Right cardiac atrium (tissue), 5 donors: ENCODE results near the gene MAN1C1. TPM values are rescaled to one million over a fixed set of nuclear protein-coding genes. Genes with fewer than 3 reads are reported as not detected.

ENCODE experiments used
- ATAC-seq, 2 donors: fragments of 200-7000 bp; cut with Tn5 transposase; one replicate each; pipeline versions ENCODE4 v1.8.0 to v1.9.1; 2020; ENCODE audit warnings: moderate library complexity in 2 of 2, mild to moderate bottlenecking in 1 of 2
- DNase-seq, 3 donors: peaks; one replicate each; pipeline ENCODE4 v3.0.0-alpha.2; 2020
- H3K27ac ChIP-seq: one replicate; pipeline ENCODE4 v1.5.1; 2013; ENCODE audit warnings: mild to moderate bottlenecking, low read length, control low read depth, moderate library complexity
- H3K27me3 ChIP-seq: one replicate; pipeline ENCODE4 v1.6.1; 2013; ENCODE audit not compliant: control insufficient read depth, insufficient read depth
- H3K4me1 ChIP-seq: one replicate; pipeline ENCODE4 v1.6.1; 2013; ENCODE audit warnings: low read length; ENCODE audit not compliant: control insufficient read depth, insufficient read depth
- H3K4me3 ChIP-seq: one replicate; pipeline ENCODE4 v1.5.1; 2013; ENCODE audit warnings: low read length, control low read depth
- H3K9me3 ChIP-seq: one replicate; pipeline ENCODE4 v1.6.1; 2013; ENCODE audit warnings: low read length; ENCODE audit not compliant: control insufficient read depth
- WGBS: extraction: QIAGEN DNeasy Blood & Tissue Kit; methylation state at CpG from one replicate; pipeline ENCODE4 v1.1.7; 2013; 5-methylcytosine and 5-hydroxymethylcytosine counted together
- intact Hi-C, 4 donors: fragments of 100-400 bp; cut with DNase I; formaldehyde crosslinking; loops; one replicate each; pipeline versions ENCODE4 v1.11.0 to v1.14.0; 2022 to 2023
- polyA plus RNA-seq: library from polyadenylated mRNA; stranded (reverse); fragments of 200-250 nt; gene quantifications from one replicate; pipeline ENCODE4 v1.2.3, GENCODE V29; 2013
- total RNA-seq, 4 donors: library from RNA; stranded (reverse); fragmentation: NEBNext Ultra II Directional; extraction: Animal tissue kit (Norgen Biotek cat#: 25700); gene quantifications; one replicate each; pipeline ENCODE4 v1.2.1, GENCODE V29; 2021
- donor health status: healthy with polysubstance abuse.
- donor health status: DM: no; HTN: yes; CAD: no.
- donor health status: DM: no; HTN: no; CAD: no.
- donor health status: DM: no; HTN: yes; CAD: no; lungs with severe emphysema.
- donor health status: DM: yes; HTN: yes; CAD: no.

Gene MAN1C1
- total and polyA plus RNA-seq, 5 donors = 9.1 to 15.7 (median 11.7) TPM

DNA sequence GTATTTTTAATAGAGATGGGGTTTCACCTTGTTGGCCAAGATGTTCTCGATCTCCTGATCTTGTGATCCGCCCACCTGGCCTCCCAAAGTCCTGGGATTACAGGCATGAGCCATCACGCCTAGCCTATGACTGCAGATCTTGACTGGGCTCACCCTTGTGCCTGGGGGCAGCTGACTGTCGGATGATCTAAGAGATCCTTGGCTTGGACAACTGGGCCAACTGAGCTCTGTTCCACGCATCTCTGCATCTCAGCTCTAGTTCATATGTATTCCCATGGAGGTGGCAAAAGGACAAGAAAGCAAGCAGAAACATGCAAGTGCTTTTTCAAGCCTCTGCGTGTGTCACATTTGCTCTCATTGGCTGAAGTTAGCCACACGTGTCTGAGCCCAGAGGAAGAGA, 107.6 kb downstream of the MAN1C1 start:
- H3K9me3 ChIP-seq = no peaks in the 10 kb centered on the region
- H3K27me3 ChIP-seq = no peaks in the 10 kb centered on the region
- intact Hi-C loops = no loop called here
- peak in 1 of 3 donors; percentile 26 for DNase-seq
- H3K4me1 ChIP-seq = peaks cover 15% of the 10 kb centered on the region
- no peak overlapping the region for H3K4me3 ChIP-seq
- no peak for ATAC-seq
- H3K27ac ChIP-seq = no peak overlapping the region
- WGBS = 91% methylated on average over 7 of the region's 7 CpGs

GRCh38 chr1:25724966-25725365, 108.4 kb downstream of the MAN1C1 start:
- intact Hi-C loops = no loop called here
- H3K4me1 ChIP-seq = peaks cover 15% of the 10 kb centered on the region
- 95% methylated on average over 2 of the region's 2 CpGs for WGBS
- H3K27me3 ChIP-seq = no peaks in the 10 kb centered on the region
- no peaks in the 10 kb centered on the region for H3K9me3 ChIP-seq
- DNase-seq = no peak
- no peak overlapping the region for H3K27ac ChIP-seq
- no peak overlapping the region for H3K4me3 ChIP-seq
- no peak for ATAC-seq

- intact Hi-C loops = no loop called here
- H3K4me3 ChIP-seq = no peak overlapping the region
- H3K4me1 ChIP-seq = peaks cover 15% of the 10 kb centered on the region
- no peaks in the 10 kb centered on the region for H3K27me3 ChIP-seq
- DNase-seq (peak in 1 of 3 donors; percentile 3), ATAC-seq (no peak)
- H3K27ac ChIP-seq = no peak overlapping the region
- H3K9me3 ChIP-seq = no peaks in the 10 kb centered on the region
- WGBS = 96% methylated on average over 8 of the region's 8 CpGs
Measured at GRCh38 chr1:25725482-25725881, 108.9 kb downstream of the MAN1C1 start.

DNA sequence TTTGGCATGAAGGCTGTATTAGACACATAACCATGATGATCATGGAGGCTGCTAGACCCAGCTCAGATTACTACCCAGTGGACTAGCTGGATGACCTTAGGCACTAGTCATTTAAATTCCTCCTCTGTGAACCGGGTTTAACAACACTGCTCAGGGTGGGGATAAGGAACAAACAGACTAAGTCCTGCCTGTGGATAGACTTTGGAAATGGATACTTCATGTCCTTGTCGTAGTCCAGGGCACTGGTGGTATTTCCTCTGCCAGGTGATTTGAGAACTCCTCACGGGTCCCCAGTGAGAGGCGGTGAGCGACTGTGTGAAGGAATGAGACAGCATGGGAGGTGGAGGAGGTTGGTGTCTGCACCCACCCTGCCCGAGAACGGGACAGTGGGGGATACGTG, 110.5 kb downstream of the MAN1C1 start:
- peak; percentile 5 to 19 for ATAC-seq
- no peak for DNase-seq
- Histone ChIP-seq H3K4me3 (no peak overlapping the region), H3K9me3 (no peaks in the 10 kb centered on the region), H3K27me3 (no peaks in the 10 kb centered on the region), H3K27ac (no peak overlapping the region), H3K4me1 (peaks cover 15% of the 10 kb centered on the region)
- intact Hi-C loops = no loop called here
- WGBS = 56% methylated on average over 8 of the region's 8 CpGs

GRCh38 chr1:25727635-25728286, 111.2 kb downstream of the MAN1C1 start:
- peaks cover 15% of the 10 kb centered on the region for H3K4me1 ChIP-seq
- H3K9me3 ChIP-seq = no peaks in the 10 kb centered on the region
- H3K27ac ChIP-seq = peak overlapping the region; percentile 11
- no peaks in the 10 kb centered on the region for H3K27me3 ChIP-seq
- ATAC-seq = peak; percentile 87 to 89
- WGBS = 17% methylated on average over 12 of the region's 12 CpGs
- intact Hi-C loops = no loop called here
- peak; percentile 77 to 93 (median 88) for DNase-seq
- H3K4me3 ChIP-seq = no peak overlapping the region

GRCh38 chr1:25728301-25728935, 111.8 kb downstream of the MAN1C1 start:
- peaks cover 15% of the 10 kb centered on the region for H3K4me1 ChIP-seq
- WGBS = 70% methylated on average over 11 of the region's 11 CpGs
- H3K9me3 ChIP-seq = no peaks in the 10 kb centered on the region
- ATAC-seq (no peak), DNase-seq (peak in 1 of 3 donors; percentile 20)
- no peaks in the 10 kb centered on the region for H3K27me3 ChIP-seq
- intact Hi-C loops = no loop called here
- H3K27ac ChIP-seq = peak overlapping the region; percentile 11
- no peak overlapping the region for H3K4me3 ChIP-seq

- intact Hi-C loops = no loop called here
- no peaks in the 10 kb centered on the region for H3K9me3 ChIP-seq
- peak in 1 of 3 donors; percentile 26 for DNase-seq
- WGBS = 98% methylated on average over 4 of the region's 4 CpGs
- no peak for ATAC-seq
- H3K27me3 ChIP-seq = no peaks in the 10 kb centered on the region
- peaks cover 15% of the 10 kb centered on the region for H3K4me1 ChIP-seq
- no peak overlapping the region for H3K27ac ChIP-seq
- H3K4me3 ChIP-seq = no peak overlapping the region
Measured at GRCh38 chr1:25729045-25729444, 112.5 kb downstream of the MAN1C1 start.

DNA sequence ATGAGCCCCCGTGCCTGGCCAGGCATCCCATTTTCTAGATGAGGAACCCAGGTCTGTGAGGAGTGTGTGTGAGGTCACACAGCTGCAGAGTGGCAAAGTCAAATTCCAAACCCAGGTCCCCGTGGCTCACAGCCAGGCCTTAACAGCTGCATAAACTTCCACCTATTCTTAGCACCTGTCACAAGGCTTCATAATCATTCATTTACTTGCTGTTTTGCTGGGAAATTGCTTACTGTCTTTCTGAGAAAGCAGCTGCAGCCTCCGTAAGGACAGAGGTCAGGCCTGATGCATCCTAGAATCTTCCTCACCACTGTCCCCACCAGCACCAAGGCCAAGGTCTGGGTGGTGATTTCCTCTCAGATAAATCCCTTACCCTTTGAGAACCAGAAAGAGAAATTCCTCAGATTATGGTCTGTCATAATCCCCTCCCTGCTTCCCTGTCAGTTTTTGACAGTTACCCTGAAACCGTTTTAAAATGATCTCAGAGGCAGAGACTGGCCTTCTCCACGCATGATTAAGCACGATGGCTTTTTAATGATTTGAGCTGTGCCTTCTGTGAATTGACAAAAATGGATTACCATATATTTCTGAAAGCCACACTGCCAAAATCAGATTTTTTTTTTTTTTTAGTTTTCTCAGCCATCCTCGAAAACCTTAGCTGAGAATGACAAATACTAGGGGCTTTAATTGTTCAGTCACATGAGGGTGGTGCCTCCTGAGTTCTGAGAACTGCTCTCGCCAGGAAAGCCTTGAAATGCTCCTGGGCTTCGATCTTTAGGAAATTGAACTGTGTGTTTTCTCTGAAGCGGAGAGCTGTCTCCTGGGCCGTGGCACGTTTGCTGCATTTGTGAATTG, 113.4 kb downstream of the MAN1C1 start:
- intact Hi-C loops = no loop called here
- H3K4me1 ChIP-seq = peaks cover 15% of the 10 kb centered on the region
- no peaks in the 10 kb centered on the region for H3K9me3 ChIP-seq
- no peaks in the 10 kb centered on the region for H3K27me3 ChIP-seq
- peak in 1 of 3 donors; percentile 10 for DNase-seq
- H3K27ac ChIP-seq = no peak overlapping the region
- no peak for ATAC-seq
- 69% methylated on average over 12 of the region's 12 CpGs for WGBS
- no peak overlapping the region for H3K4me3 ChIP-seq

GRCh38 chr1:25731148-25731547, 114.6 kb downstream of the MAN1C1 start:
- intact Hi-C loops = no loop called here
- Histone ChIP-seq H3K27me3 (no peaks in the 10 kb centered on the region), H3K9me3 (no peaks in the 10 kb centered on the region), H3K4me1 (peaks cover 20% of the 10 kb centered on the region), H3K27ac (no peak overlapping the region), H3K4me3 (no peak overlapping the region)
- DNase-seq (peak in 1 of 3 donors; percentile 5), ATAC-seq (no peak)
- 90% methylated on average over 5 of the region's 5 CpGs for WGBS

DNA sequence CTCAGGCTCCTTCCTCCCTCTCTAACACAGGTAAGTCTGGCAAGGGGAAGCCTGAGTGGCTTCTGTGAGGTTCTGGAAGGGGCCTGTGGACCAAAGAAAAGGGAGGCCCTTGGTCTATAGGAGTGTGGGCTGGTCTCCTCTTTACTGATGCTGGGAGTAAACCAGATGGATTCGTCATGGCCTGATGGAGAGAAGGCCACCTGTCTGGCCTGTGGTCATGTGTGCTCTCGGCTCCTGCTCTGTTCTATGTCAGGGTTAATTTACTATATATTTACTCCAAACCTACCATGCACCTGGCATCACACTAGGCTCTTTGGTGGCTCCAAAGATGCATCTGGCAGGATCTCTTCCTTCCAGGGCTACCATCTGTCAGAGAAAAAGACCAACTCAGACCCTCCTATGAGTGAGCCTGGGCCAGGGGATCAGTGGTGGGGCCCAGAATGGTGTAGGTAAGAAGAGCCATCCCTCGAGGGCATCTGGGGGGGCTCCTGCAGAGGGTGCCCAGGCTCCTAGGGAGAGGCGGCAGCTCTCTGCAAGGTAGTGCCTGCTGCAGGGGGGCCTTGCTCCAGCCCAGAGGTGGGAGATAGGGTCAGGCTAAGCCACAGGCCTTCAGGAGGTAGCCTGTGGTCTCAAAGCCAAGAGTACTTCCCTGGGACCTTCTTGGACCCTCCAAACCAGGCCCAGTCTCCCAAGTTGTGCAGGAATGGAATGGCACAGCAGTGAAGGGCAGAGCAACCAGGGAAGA, 115.2 kb downstream of the MAN1C1 start:
- Histone ChIP-seq H3K4me3 (no peak overlapping the region), H3K27me3 (no peaks in the 10 kb centered on the region), H3K4me1 (peaks cover 24% of the 10 kb centered on the region), H3K27ac (no peak overlapping the region), H3K9me3 (no peaks in the 10 kb centered on the region)
- peak in 2 of 3 donors; percentile 2 to 8 for DNase-seq
- WGBS = 97% methylated on average over 4 of the region's 4 CpGs
- intact Hi-C loops = no loop called here
- no peak for ATAC-seq
